ENCODE measurements around the gene EMX2.

Gene EMX2

GRCh38 chr10:117540640-117541404 is 1.7 kb upstream of the EMX2 start:
- no peak for TF ChIP-seq CTCF (conservative IDR thresholded peaks at IDR 0.05; ENCODE audit: low read length)
- DNase-seq (ENCODE audit: low read depth), result no peak
- peak overlapping the region; percentile 96 for H3K4me3 ChIP-seq (ENCODE audit: low read length)

- peak overlapping the region; percentile 96 for H3K4me3 ChIP-seq (ENCODE audit: low read length)
- no peak for TF ChIP-seq CTCF (conservative IDR thresholded peaks at IDR 0.05; ENCODE audit: low read length)
- peak; percentile 92 for DNase-seq (ENCODE audit: low read depth)
These were observed 1.1 kb upstream of the EMX2 start for GRCh38 chr10:117541405-117541908.

- H3K4me3 ChIP-seq (ENCODE audit: low read length), result peak overlapping the region; percentile 96
- DNase-seq (ENCODE audit: low read depth), result peak; percentile 99
- no peak for TF ChIP-seq CTCF (conservative IDR thresholded peaks at IDR 0.05; ENCODE audit: low read length)
These were observed 439 bp upstream of the EMX2 start for GRCh38 chr10:117541909-117542705.

GRCh38 chr10:117543225-117544003 is 868 bp downstream of the EMX2 start:
- H3K4me3 ChIP-seq (ENCODE audit: low read length), result peak overlapping the region; percentile 96
- TF ChIP-seq CTCF (conservative IDR thresholded peaks at IDR 0.05; ENCODE audit: low read length), result no peak; the same call in 1 of the 2 replicates
- DNase-seq (ENCODE audit: low read depth), result peak; percentile 52

GRCh38 chr10:117544004-117544701 is 1.6 kb downstream of the EMX2 start:
- no peak for DNase-seq (ENCODE audit: low read depth)
- no peak for TF ChIP-seq CTCF (conservative IDR thresholded peaks at IDR 0.05; ENCODE audit: low read length)
- H3K4me3 ChIP-seq (ENCODE audit: low read length), result peak overlapping the region; percentile 96

GRCh38 chr10:117544711-117545140 is 2.2 kb downstream of the EMX2 start:
- DNase-seq (ENCODE audit: low read depth), result no peak
- peak overlapping the region; percentile 96 for H3K4me3 ChIP-seq (ENCODE audit: low read length)
- TF ChIP-seq CTCF (conservative IDR thresholded peaks at IDR 0.05; ENCODE audit: low read length), result no peak

Measured in AG10803 (cell line).